ENCODE results near the gene PPP2R3B.

GRCh38 chrX:384861-385260 is 1.8 kb downstream of the PPP2R3B start:
- no peak for TF ChIP-seq POLR2A (IDR thresholded peaks at IDR 0.05)
- no peak for TF ChIP-seq CTCF (IDR thresholded peaks at IDR 0.05)
- no peak for TF ChIP-seq EP300 (IDR thresholded peaks at IDR 0.05)
- no peak for TF ChIP-seq POLR2AphosphoS5 (IDR thresholded peaks at IDR 0.05)
